ENCODE data around the gene ST14.
A peak's percentile ranks its signal among the peaks of the same experiment; 100 is the strongest.

Gene ST14

DNA sequence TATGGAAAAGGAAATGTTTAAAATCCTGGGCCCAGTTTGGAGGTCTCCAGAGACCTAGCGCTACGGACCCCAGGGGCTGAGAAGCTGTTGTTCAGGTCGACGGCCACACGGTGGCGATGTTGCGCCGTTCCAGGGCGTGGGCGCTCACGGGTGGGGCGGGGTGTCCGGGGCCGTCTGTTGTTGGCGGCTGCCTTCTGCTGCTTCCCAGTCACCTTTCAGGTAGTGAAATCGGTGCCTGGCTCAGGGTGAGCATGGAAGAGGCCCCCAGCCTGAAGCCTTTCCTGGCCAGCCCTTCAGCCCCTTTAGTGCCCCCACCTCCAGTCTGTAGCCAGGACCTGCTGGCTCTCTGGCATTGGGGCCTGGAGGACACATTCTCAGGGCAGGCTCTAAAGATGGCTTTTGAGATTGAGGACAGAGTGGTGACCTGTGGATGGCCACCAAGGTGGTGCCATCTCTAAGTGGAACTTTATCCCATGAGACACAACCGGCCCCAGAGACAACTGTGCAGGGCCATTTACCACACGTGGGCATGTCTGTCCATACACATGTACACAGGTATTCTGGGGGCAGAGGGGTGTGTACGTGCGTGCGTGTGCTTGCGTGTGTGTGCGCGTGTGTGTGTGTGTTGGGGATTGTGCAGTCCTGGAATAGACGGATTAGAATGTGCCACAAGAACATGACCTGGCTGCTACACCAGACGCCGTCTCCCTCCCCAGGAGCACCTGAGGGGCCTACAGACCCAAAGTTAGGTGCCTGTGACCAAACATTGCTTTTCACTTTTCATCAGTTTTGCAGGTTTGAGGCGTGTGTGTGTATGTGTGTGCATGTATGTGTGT is 53.8 kb downstream of the ST14 start:
- no peak overlapping the region for H3K4ac ChIP-seq (ENCODE audit: low read depth in 1 of 2, low read length in 2 of 2)
- H3K27me3 ChIP-seq (ENCODE audit: control insufficient read depth in 1 of 2, insufficient read depth in 1 of 2, low read length in 2 of 2): peaks cover 74 to 75% of the 10 kb centered on the region in 2 experiments
- WGBS: 44% methylated on average over 27 of the region's 28 CpGs
- no peak overlapping the region for H3K27ac ChIP-seq (ENCODE audit: low read length, poor library complexity, severe bottlenecking)
- no peak overlapping the region for H3K9ac ChIP-seq (ENCODE audit: low read length)
- no peaks in the 10 kb centered on the region for H3K9me3 ChIP-seq (ENCODE audit: control insufficient read depth, low read length)
- H2BK15ac ChIP-seq (ENCODE audit: low read depth, poor library complexity, severe bottlenecking): no peak overlapping the region
- H4K8ac ChIP-seq (ENCODE audit: low read length): no peak overlapping the region
- no peak overlapping the region for H3K18ac ChIP-seq (ENCODE audit: low read depth in 1 of 2, low read length in 2 of 2)
- no peaks in the 10 kb centered on the region for H3K79me1 ChIP-seq (replicated peaks; ENCODE audit: low read length, poor library complexity, severe bottlenecking)
- H3K4me2 ChIP-seq (ENCODE audit: low read length, poor library complexity, severe bottlenecking): no peak overlapping the region
- no peak overlapping the region for H2BK12ac ChIP-seq (ENCODE audit: low read length in 2 of 2)
- H2AFZ ChIP-seq (ENCODE audit: low read depth, low read length): no peak overlapping the region
- H3K36me3 ChIP-seq (ENCODE audit: control insufficient read depth in 1 of 2, insufficient read depth in 2 of 2, low read depth in 1 of 2, low read length in 2 of 2): no peaks in the 10 kb centered on the region
- H3K4me3 ChIP-seq (ENCODE audit: insufficient read depth in 1 of 2, low read depth in 1 of 2, low read length in 2 of 2): no peak overlapping the region
- no peak overlapping the region for H3K23ac ChIP-seq (ENCODE audit: low read length in 2 of 2)
- no peak overlapping the region for H3K14ac ChIP-seq (ENCODE audit: low read length in 2 of 2)
- H4K91ac ChIP-seq (ENCODE audit: low read length): no peak overlapping the region
- H2BK5ac ChIP-seq (ENCODE audit: low read depth, low read length, poor library complexity, severe bottlenecking): no peak overlapping the region
- DNase-seq: peak; percentile 35
- peaks cover 3% of the 10 kb centered on the region for H3K4me1 ChIP-seq (ENCODE audit: control insufficient read depth, insufficient read depth, low read depth, low read length)
- no peak overlapping the region for H2BK120ac ChIP-seq (ENCODE audit: low read depth, low read length)
- H2AK5ac ChIP-seq (ENCODE audit: low read length, severe bottlenecking): no peak overlapping the region

DNA sequence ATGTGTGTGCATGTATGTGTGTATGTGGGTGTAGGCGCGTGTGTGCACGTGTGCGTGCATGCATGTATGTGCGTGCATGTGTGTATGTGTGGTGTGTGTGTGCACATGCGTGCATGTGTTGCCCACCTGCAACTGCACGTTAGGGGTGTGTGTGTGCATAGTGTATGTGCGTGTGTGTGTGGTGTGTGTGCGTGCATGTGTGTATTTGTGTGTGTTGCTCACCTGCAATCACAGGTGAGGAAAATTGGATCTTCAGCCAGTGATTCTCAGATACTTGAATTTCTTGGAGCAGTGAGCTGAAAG is 54.3 kb downstream of the ST14 start:
- 94% methylated on average over 9 of the region's 9 CpGs for WGBS

DNA sequence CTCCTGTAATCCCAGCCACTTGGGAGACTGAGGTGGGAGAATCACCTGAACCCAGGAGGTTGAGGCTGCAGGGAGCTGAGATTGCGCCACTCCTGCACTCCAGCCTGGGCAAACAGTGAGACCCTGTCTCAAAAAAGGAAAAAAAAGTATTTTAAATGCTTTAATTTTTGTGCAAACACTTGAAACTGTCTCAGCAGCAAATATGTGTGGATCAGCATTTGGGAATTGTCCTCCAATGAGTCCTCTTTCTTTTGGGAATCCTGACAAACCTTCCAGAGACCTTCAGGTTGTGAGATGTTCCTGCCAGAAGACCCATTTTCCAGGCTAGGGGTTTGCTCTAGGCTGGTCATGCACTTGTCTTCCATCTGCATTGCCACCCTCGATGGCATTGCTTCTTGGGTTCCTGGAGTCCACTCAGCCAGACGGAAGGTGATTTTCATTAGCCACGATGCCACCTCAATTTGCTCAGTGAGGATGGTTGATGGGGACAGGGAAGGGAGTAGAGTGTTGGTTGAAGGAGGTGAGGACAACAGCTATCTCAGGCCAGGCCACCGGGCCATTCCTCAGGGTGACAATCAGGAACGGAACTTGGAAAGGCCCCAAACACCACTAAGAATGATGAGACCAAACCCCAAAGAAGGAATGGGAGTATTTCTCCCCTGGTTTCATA is 55.4 kb downstream of the ST14 start:
- no peak overlapping the region for H3K14ac ChIP-seq (ENCODE audit: low read length in 2 of 2)
- H4K8ac ChIP-seq (ENCODE audit: low read length): no peak overlapping the region
- DNase-seq: no peak
- no peak overlapping the region for H2AFZ ChIP-seq (ENCODE audit: low read depth, low read length)
- H2AK5ac ChIP-seq (ENCODE audit: low read length, severe bottlenecking): no peak overlapping the region
- no peak overlapping the region for H2BK120ac ChIP-seq (ENCODE audit: low read depth, low read length)
- peaks cover 65 to 73% of the 10 kb centered on the region in 2 experiments for H3K27me3 ChIP-seq (ENCODE audit: control insufficient read depth in 1 of 2, insufficient read depth in 1 of 2, low read length in 2 of 2)
- no peaks in the 10 kb centered on the region for H3K36me3 ChIP-seq (ENCODE audit: control insufficient read depth in 1 of 2, insufficient read depth in 2 of 2, low read depth in 1 of 2, low read length in 2 of 2)
- H3K23ac ChIP-seq (ENCODE audit: low read length in 2 of 2): no peak overlapping the region
- no peak overlapping the region for H3K18ac ChIP-seq (ENCODE audit: low read depth in 1 of 2, low read length in 2 of 2)
- peaks cover 3% of the 10 kb centered on the region for H3K4me1 ChIP-seq (ENCODE audit: control insufficient read depth, insufficient read depth, low read depth, low read length)
- WGBS: 97% methylated on average over 6 of the region's 6 CpGs
- H2BK12ac ChIP-seq (ENCODE audit: low read length in 2 of 2): no peak overlapping the region
- no peak overlapping the region for H3K4me2 ChIP-seq (ENCODE audit: low read length, poor library complexity, severe bottlenecking)
- H3K79me1 ChIP-seq (replicated peaks; ENCODE audit: low read length, poor library complexity, severe bottlenecking): no peaks in the 10 kb centered on the region
- H2BK5ac ChIP-seq (ENCODE audit: low read depth, low read length, poor library complexity, severe bottlenecking): no peak overlapping the region
- no peak overlapping the region for H3K9ac ChIP-seq (ENCODE audit: low read length)
- H2BK15ac ChIP-seq (ENCODE audit: low read depth, poor library complexity, severe bottlenecking): no peak overlapping the region
- no peaks in the 10 kb centered on the region for H3K9me3 ChIP-seq (ENCODE audit: control insufficient read depth, low read length)
- H3K4ac ChIP-seq (ENCODE audit: low read depth in 1 of 2, low read length in 2 of 2): no peak overlapping the region
- H3K27ac ChIP-seq (ENCODE audit: low read length, poor library complexity, severe bottlenecking): no peak overlapping the region
- no peak overlapping the region for H4K91ac ChIP-seq (ENCODE audit: low read length)
- H3K4me3 ChIP-seq (ENCODE audit: insufficient read depth in 1 of 2, low read depth in 1 of 2, low read length in 2 of 2): no peak overlapping the region

More for the DNA sequence above, 54.3 kb downstream of the ST14 start:
- Histone ChIP-seq H2BK12ac (ENCODE audit: low read length in 2 of 2) (no peak overlapping the region), H3K9ac (ENCODE audit: low read length) (no peak overlapping the region), H3K4me1 (ENCODE audit: control insufficient read depth, insufficient read depth, low read depth, low read length) (peaks cover 3% of the 10 kb centered on the region), H3K18ac (ENCODE audit: low read depth in 1 of 2, low read length in 2 of 2) (no peak overlapping the region), H3K27ac (ENCODE audit: low read length, poor library complexity, severe bottlenecking) (no peak overlapping the region), H2BK5ac (ENCODE audit: low read depth, low read length, poor library complexity, severe bottlenecking) (no peak overlapping the region), H3K14ac (ENCODE audit: low read length in 2 of 2) (peak overlapping the region in 1 of 2 experiments; percentile 63), H3K4me3 (ENCODE audit: insufficient read depth in 1 of 2, low read depth in 1 of 2, low read length in 2 of 2) (peak overlapping the region in 1 of 2 experiments; percentile 3), H3K27me3 (ENCODE audit: control insufficient read depth in 1 of 2, insufficient read depth in 1 of 2, low read length in 2 of 2) (peaks cover 68 to 75% of the 10 kb centered on the region in 2 experiments), H3K4ac (ENCODE audit: low read depth in 1 of 2, low read length in 2 of 2) (no peak overlapping the region), H3K4me2 (ENCODE audit: low read length, poor library complexity, severe bottlenecking) (no peak overlapping the region), H3K79me1 (replicated peaks; ENCODE audit: low read length, poor library complexity, severe bottlenecking) (no peaks in the 10 kb centered on the region), H3K9me3 (ENCODE audit: control insufficient read depth, low read length) (no peaks in the 10 kb centered on the region), H2BK120ac (ENCODE audit: low read depth, low read length) (no peak overlapping the region), H4K91ac (ENCODE audit: low read length) (no peak overlapping the region), H3K36me3 (ENCODE audit: control insufficient read depth in 1 of 2, insufficient read depth in 2 of 2, low read depth in 1 of 2, low read length in 2 of 2) (no peaks in the 10 kb centered on the region), H2BK15ac (ENCODE audit: low read depth, poor library complexity, severe bottlenecking) (no peak overlapping the region), H2AFZ (ENCODE audit: low read depth, low read length) (no peak overlapping the region), H4K8ac (ENCODE audit: low read length) (no peak overlapping the region), H3K23ac (ENCODE audit: low read length in 2 of 2) (no peak overlapping the region), H2AK5ac (ENCODE audit: low read length, severe bottlenecking) (no peak overlapping the region)
- no peak for DNase-seq

- Histone ChIP-seq H3K9ac (ENCODE audit: low read length) (no peak overlapping the region), H3K14ac (ENCODE audit: low read length in 2 of 2) (no peak overlapping the region), H4K91ac (ENCODE audit: low read length) (no peak overlapping the region), H3K9me3 (ENCODE audit: control insufficient read depth, low read length) (no peaks in the 10 kb centered on the region), H3K4me2 (ENCODE audit: low read length, poor library complexity, severe bottlenecking) (no peak overlapping the region), H3K23ac (ENCODE audit: low read length in 2 of 2) (no peak overlapping the region), H4K8ac (ENCODE audit: low read length) (no peak overlapping the region), H3K4ac (ENCODE audit: low read depth in 1 of 2, low read length in 2 of 2) (no peak overlapping the region), H2AFZ (ENCODE audit: low read depth, low read length) (no peak overlapping the region), H3K27ac (ENCODE audit: low read length, poor library complexity, severe bottlenecking) (no peak overlapping the region), H3K36me3 (ENCODE audit: control insufficient read depth in 1 of 2, insufficient read depth in 2 of 2, low read depth in 1 of 2, low read length in 2 of 2) (no peaks in the 10 kb centered on the region), H2BK15ac (ENCODE audit: low read depth, poor library complexity, severe bottlenecking) (no peak overlapping the region), H3K4me1 (ENCODE audit: control insufficient read depth, insufficient read depth, low read depth, low read length) (peaks cover 3% of the 10 kb centered on the region), H2AK5ac (ENCODE audit: low read length, severe bottlenecking) (no peak overlapping the region), H3K27me3 (ENCODE audit: control insufficient read depth in 1 of 2, insufficient read depth in 1 of 2, low read length in 2 of 2) (peaks cover 64 to 73% of the 10 kb centered on the region in 2 experiments), H2BK5ac (ENCODE audit: low read depth, low read length, poor library complexity, severe bottlenecking) (no peak overlapping the region), H3K4me3 (ENCODE audit: insufficient read depth in 1 of 2, low read depth in 1 of 2, low read length in 2 of 2) (no peak overlapping the region), H2BK120ac (ENCODE audit: low read depth, low read length) (no peak overlapping the region), H3K79me1 (replicated peaks; ENCODE audit: low read length, poor library complexity, severe bottlenecking) (no peaks in the 10 kb centered on the region), H3K18ac (ENCODE audit: low read depth in 1 of 2, low read length in 2 of 2) (no peak overlapping the region), H2BK12ac (ENCODE audit: low read length in 2 of 2) (no peak overlapping the region)
- no peak for DNase-seq
- WGBS: 90% methylated on average over 13 of the region's 13 CpGs
Observed at GRCh38 chr11:130215531-130216220, 56.1 kb downstream of the ST14 start.

All from mesenchymal stem cell (in vitro differentiated cells and primary cell).